H9 (cell line): ENCODE data around the gene NADSYN1. TPM values are rescaled to one million over a fixed set of nuclear protein-coding genes. Genes with fewer than 3 reads are reported as not detected.

ENCODE experiments used
- DNase-seq: peaks from one replicate; pipeline ENCODE4 v3.0.0-alpha.2; 2017
- H2AFZ ChIP-seq: one replicate; pipeline ENCODE4 v1.6.1; 2013; ENCODE audit warnings: mild to moderate bottlenecking, low read length, control low read depth, moderate library complexity
- H2AK5ac ChIP-seq: 2 replicates; pipeline ENCODE4 v1.6.1; 2013; ENCODE audit warnings: low read length, control low read depth, mixed read lengths; ENCODE audit not compliant: insufficient read length
- H2BK120ac ChIP-seq: one replicate; pipeline ENCODE4 v1.6.1; 2013; ENCODE audit warnings: low read depth, mild to moderate bottlenecking, low read length, control low read depth, inconsistent platforms; ENCODE audit not compliant: poor library complexity, severe bottlenecking
- H2BK12ac ChIP-seq: 2 replicates; pipeline ENCODE4 v1.6.1; 2013; ENCODE audit warnings: low read length, control low read depth, mixed read lengths, low read depth; ENCODE audit not compliant: insufficient read length
- H2BK15ac ChIP-seq: 2 replicates; pipeline ENCODE4 v1.6.1; 2013; ENCODE audit warnings: low read depth, low read length, control low read depth
- H2BK20ac ChIP-seq: one replicate; pipeline ENCODE4 v1.6.1; 2013; ENCODE audit warnings: low read depth, mild to moderate bottlenecking, low read length, control low read depth, inconsistent platforms; ENCODE audit not compliant: poor library complexity, severe bottlenecking
- H2BK5ac ChIP-seq: 2 replicates; pipeline ENCODE4 v1.6.1; 2013; ENCODE audit warnings: low read length, control low read depth, mixed read lengths; ENCODE audit not compliant: insufficient read length
- H3K14ac ChIP-seq: 2 replicates; pipeline ENCODE4 v1.6.1; 2013; ENCODE audit warnings: low read length, control low read depth; ENCODE audit not compliant: insufficient read depth
- H3K18ac ChIP-seq: 2 replicates; pipeline ENCODE4 v1.6.1; 2013; ENCODE audit warnings: low read depth, mild to moderate bottlenecking, mixed read lengths, low read length, control low read depth; ENCODE audit not compliant: insufficient read length
- H3K23ac ChIP-seq: 2 replicates; pipeline ENCODE4 v1.6.1; 2013; ENCODE audit warnings: low read length, control low read depth, mixed read lengths, low read depth; ENCODE audit not compliant: insufficient read length
- H3K23me2 ChIP-seq: 2 replicates; pipeline ENCODE4 v1.6.1; 2013; ENCODE audit warnings: low read depth, mild to moderate bottlenecking, mixed read lengths, low read length, control low read depth; ENCODE audit not compliant: insufficient read length, poor library complexity, severe bottlenecking
- H3K27ac ChIP-seq: 2 replicates; pipeline ENCODE4 v1.5.1; 2013; ENCODE audit warnings: low read length, control low read depth, mixed read lengths, low read depth; ENCODE audit not compliant: insufficient read length
- H3K27me3 ChIP-seq: 2 replicates; pipeline ENCODE4 v1.6.1; 2013; ENCODE audit warnings: low read length, control low read depth, inconsistent platforms; ENCODE audit not compliant: insufficient read depth
- H3K4ac ChIP-seq: 2 replicates; pipeline ENCODE4 v1.6.1; 2013; ENCODE audit warnings: low read depth, mild to moderate bottlenecking, control low read depth, inconsistent platforms, low read length, moderate library complexity
- H3K4me1 ChIP-seq: 2 replicates; pipeline ENCODE4 v1.6.1; 2013; ENCODE audit warnings: low read length, control low read depth, inconsistent platforms; ENCODE audit not compliant: insufficient read depth
- H3K4me2 ChIP-seq: 2 replicates; pipeline ENCODE4 v1.6.1; 2013; ENCODE audit warnings: low read length, control low read depth, mixed read lengths; ENCODE audit not compliant: insufficient read length, insufficient read depth
- H3K56ac ChIP-seq: 2 replicates; pipeline ENCODE4 v1.6.1; 2013; ENCODE audit warnings: low read depth, mild to moderate bottlenecking, mixed read lengths, low read length, control low read depth; ENCODE audit not compliant: insufficient read length
- H3K79me1 ChIP-seq: 2 replicates; pipeline ENCODE4 v1.6.1; 2013; ENCODE audit warnings: low read depth, mild to moderate bottlenecking, moderate library complexity, low read length, control low read depth, inconsistent platforms; ENCODE audit not compliant: insufficient read depth, poor library complexity, severe bottlenecking
- H3K79me2 ChIP-seq: 2 replicates; pipeline ENCODE4 v1.6.1; 2013; ENCODE audit warnings: low read length, control low read depth, inconsistent platforms; ENCODE audit not compliant: insufficient read depth
- H3K9ac ChIP-seq: 2 replicates; pipeline ENCODE4 v1.6.1; 2013; ENCODE audit warnings: low read length, control low read depth, mixed read lengths; ENCODE audit not compliant: insufficient read length; ENCODE audit errors: extremely low read depth
- H3K9me3 ChIP-seq: one replicate; pipeline ENCODE4 v1.6.1; 2013; ENCODE audit warnings: low read depth, low read length, inconsistent platforms; ENCODE audit not compliant: control insufficient read depth
- H3T11ph ChIP-seq: one replicate; pipeline ENCODE4 v1.6.1; 2013; ENCODE audit warnings: mild to moderate bottlenecking, low read length, control low read depth, inconsistent platforms
- H4K20me1 ChIP-seq: one replicate; pipeline ENCODE4 v1.6.1; 2013; ENCODE audit not compliant: control insufficient read depth, insufficient read length, insufficient read depth
- H4K5ac ChIP-seq: 2 replicates; pipeline ENCODE4 v1.6.1; 2013; ENCODE audit warnings: low read depth, mild to moderate bottlenecking, mixed read lengths, low read length, control low read depth; ENCODE audit not compliant: insufficient read length
- H4K8ac ChIP-seq: replicated peaks from 2 replicates; pipeline ENCODE4 v1.6.1; 2013; ENCODE audit warnings: low read length, control low read depth, mixed read lengths, low read depth; ENCODE audit not compliant: insufficient read length
- H4K91ac ChIP-seq: 2 replicates; pipeline ENCODE4 v1.6.1; 2013; ENCODE audit warnings: low read depth, mild to moderate bottlenecking, moderate library complexity, mixed read lengths, low read length, control low read depth; ENCODE audit not compliant: insufficient read length
- H3K27ac Mint-ChIP-seq, 3 experiments: 2 replicates in 2 of 3; 3 replicates in 1 of 3; pipeline ENCODE4 v1.8.0; 2020 to 2021; ENCODE audit warnings: mixed read lengths in 3 of 3, mild to moderate bottlenecking in 1 of 3, moderate library complexity in 1 of 3
- H3K27me3 Mint-ChIP-seq: 2 replicates; pipeline ENCODE4 v1.8.0; 2021; ENCODE audit warnings: low read depth, mild to moderate bottlenecking, moderate library complexity, mixed read lengths
- H3K36me3 Mint-ChIP-seq, 3 experiments: 2 replicates in 2 of 3; 3 replicates in 1 of 3; pipeline ENCODE4 v1.8.0; 2020 to 2021; ENCODE audit warnings: low read depth in 3 of 3, mixed read lengths in 3 of 3; ENCODE audit not compliant: insufficient read depth in 1 of 3
- H3K4me1 Mint-ChIP-seq, 2 experiments: 2 replicates each; pipeline ENCODE4 v1.8.0; 2020; ENCODE audit warnings: mixed read lengths in 2 of 2
- H3K4me3 Mint-ChIP-seq, 2 experiments: 2 replicates in 1 of 2; 3 replicates in 1 of 2; pipeline ENCODE4 v1.8.0; 2020 to 2021; ENCODE audit warnings: mild to moderate bottlenecking in 2 of 2, mixed read lengths in 2 of 2, moderate library complexity in 1 of 2
- H3K9me3 Mint-ChIP-seq, 2 experiments: 2 replicates in 1 of 2; 3 replicates in 1 of 2; pipeline ENCODE4 v1.8.0; 2020; ENCODE audit warnings: mild to moderate bottlenecking in 2 of 2, mixed read lengths in 2 of 2, moderate library complexity in 1 of 2
- WGBS: extraction: QIAGEN DNeasy Blood & Tissue Kit; methylation state at CpG from one replicate; pipeline ENCODE4 v1.1.7; 2013; ENCODE audit warnings: missing lambda C conversion rate, low lambda C conversion rate, mixed read lengths; ENCODE audit not compliant: insufficient read length; ENCODE audit errors: extremely low coverage; 5-methylcytosine and 5-hydroxymethylcytosine counted together
- total RNA-seq: library from RNA; stranded (reverse); gene quantifications from 2 replicates; pipeline ENCODE4 v1.2.1, GENCODE V29; 2021
- TF ChIP-seq, protein P1 (sequence below): fragments of 200-600 bp; sonication (generic); conservative IDR thresholded peaks from 3 replicates; pipeline ENCODE4 v1.8.0; 2021; ENCODE audit warnings: antibody characterized with exemption, mild to moderate bottlenecking

The NADSYN1 gene
- total RNA-seq, 1 experiment from 2014 or later = 44.2 TPM

GRCh38 chr11:71498091-71498490, 45.1 kb downstream of the NADSYN1 start:
- no peak overlapping the region for H2BK12ac ChIP-seq
- no peak overlapping the region for H2BK20ac ChIP-seq
- H3K4me2 ChIP-seq = no peak overlapping the region
- H3T11ph ChIP-seq = no peak overlapping the region
- no peaks in the 10 kb centered on the region for H4K20me1 ChIP-seq
- H3K4me1 Mint-ChIP-seq = no peaks in the 10 kb centered on the region
- H3K4me1 ChIP-seq = no peaks in the 10 kb centered on the region
- H3K23ac ChIP-seq = no peak overlapping the region
- DNase-seq = no peak
- H3K9ac ChIP-seq = no peak overlapping the region
- no peak overlapping the region for H3K4me3 Mint-ChIP-seq
- H3K14ac ChIP-seq = no peak overlapping the region
- H2BK15ac ChIP-seq = no peak overlapping the region
- no peak overlapping the region for H2AK5ac ChIP-seq
- H2BK120ac ChIP-seq = no peak overlapping the region
- H3K27me3 ChIP-seq = no peaks in the 10 kb centered on the region
- peaks cover 15 to 63% (median 35%) of the 10 kb centered on the region in 3 experiments; a peak in 6 of 7 replicates for H3K36me3 Mint-ChIP-seq
- H3K27ac Mint-ChIP-seq = no peak overlapping the region
- H3K9me3 Mint-ChIP-seq = peaks cover 0 to 3% of the 10 kb centered on the region in 2 experiments; a peak in 1 of 5 replicates
- no peak overlapping the region for H4K5ac ChIP-seq
- no peak overlapping the region for H3K18ac ChIP-seq
- H3K27ac ChIP-seq = no peak overlapping the region
- no peak overlapping the region for H3K4ac ChIP-seq
- H3K9me3 ChIP-seq = no peaks in the 10 kb centered on the region
- H4K8ac ChIP-seq = no peak overlapping the region
- no peak overlapping the region for H2BK5ac ChIP-seq
- no peaks in the 10 kb centered on the region for H3K79me2 ChIP-seq
- H3K79me1 ChIP-seq = no peaks in the 10 kb centered on the region
- no peaks in the 10 kb centered on the region for H3K27me3 Mint-ChIP-seq
- WGBS = no CpG with 5 or more reads among the region's 19 CpGs
- no peak overlapping the region for H3K56ac ChIP-seq
- H2AFZ ChIP-seq = no peak overlapping the region
- TF ChIP-seq, protein P1, sequence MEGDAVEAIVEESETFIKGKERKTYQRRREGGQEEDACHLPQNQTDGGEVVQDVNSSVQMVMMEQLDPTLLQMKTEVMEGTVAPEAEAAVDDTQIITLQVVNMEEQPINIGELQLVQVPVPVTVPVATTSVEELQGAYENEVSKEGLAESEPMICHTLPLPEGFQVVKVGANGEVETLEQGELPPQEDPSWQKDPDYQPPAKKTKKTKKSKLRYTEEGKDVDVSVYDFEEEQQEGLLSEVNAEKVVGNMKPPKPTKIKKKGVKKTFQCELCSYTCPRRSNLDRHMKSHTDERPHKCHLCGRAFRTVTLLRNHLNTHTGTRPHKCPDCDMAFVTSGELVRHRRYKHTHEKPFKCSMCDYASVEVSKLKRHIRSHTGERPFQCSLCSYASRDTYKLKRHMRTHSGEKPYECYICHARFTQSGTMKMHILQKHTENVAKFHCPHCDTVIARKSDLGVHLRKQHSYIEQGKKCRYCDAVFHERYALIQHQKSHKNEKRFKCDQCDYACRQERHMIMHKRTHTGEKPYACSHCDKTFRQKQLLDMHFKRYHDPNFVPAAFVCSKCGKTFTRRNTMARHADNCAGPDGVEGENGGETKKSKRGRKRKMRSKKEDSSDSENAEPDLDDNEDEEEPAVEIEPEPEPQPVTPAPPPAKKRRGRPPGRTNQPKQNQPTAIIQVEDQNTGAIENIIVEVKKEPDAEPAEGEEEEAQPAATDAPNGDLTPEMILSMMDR = no peak
- no peak overlapping the region for H4K91ac ChIP-seq
- no peaks in the 10 kb centered on the region for H3K23me2 ChIP-seq
